GM18498 (cell line): Measurements from ENCODE around the gene TMEM98.
"Not testable (repeated sequence)": the region's sequence is repeated elsewhere in the genome, so short reads cannot be mapped to it uniquely, and the experiment has no call there.

Experiments used
- ATAC-seq: cut with Tn5 transposase; IDR thresholded peaks from one replicate; pipeline ENCODE4 v1.9.1; 2021; ENCODE audit warnings: mild to moderate bottlenecking, moderate library complexity; ENCODE audit not compliant: unreplicated experiment

Gene TMEM98

GRCh38 chr17:32941419-32942032 is 13.6 kb downstream of the TMEM98 start:
- no peak for ATAC-seq

- ATAC-seq, result no peak
These were observed 15.3 kb downstream of the TMEM98 start for GRCh38 chr17:32943206-32943605.

- no peak for ATAC-seq
These were observed 15.8 kb downstream of the TMEM98 start for GRCh38 chr17:32943647-32944191.

- no peak for ATAC-seq
These were observed 16.5 kb downstream of the TMEM98 start for GRCh38 chr17:32944248-32945020.

GRCh38 chr17:32946375-32947135 is 18.6 kb downstream of the TMEM98 start:
- ATAC-seq, result no peak

GRCh38 chr17:32947736-32948135 is 19.8 kb downstream of the TMEM98 start:
- ATAC-seq, result no peak

GRCh38 chr17:32949181-32949580 is 21.2 kb downstream of the TMEM98 start:
- no peak for ATAC-seq

DNA sequence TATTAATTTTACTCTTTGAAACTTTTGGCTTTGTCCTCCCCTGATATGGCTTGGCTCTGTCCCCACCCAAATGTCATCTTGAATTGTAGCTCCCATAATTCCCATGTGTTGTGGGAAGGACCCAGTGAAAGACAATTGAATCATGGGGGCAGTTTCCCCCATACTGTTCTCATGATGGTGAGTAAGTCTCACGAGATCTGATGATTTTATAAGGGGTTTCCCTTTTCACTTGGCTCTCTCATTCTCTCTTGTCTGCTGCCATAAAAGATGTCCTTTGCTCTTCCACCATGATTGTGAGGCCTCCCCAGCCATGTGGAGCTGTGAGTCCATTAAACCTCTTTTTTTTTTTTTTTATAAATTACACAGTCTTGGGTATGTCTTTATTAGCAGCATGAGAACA is 24.5 kb downstream of the TMEM98 start:
- not testable (repeated sequence) for ATAC-seq

GRCh38 chr17:32953045-32953444 is 25.1 kb downstream of the TMEM98 start:
- no peak for ATAC-seq

GRCh38 chr17:32953857-32954256 is 25.9 kb downstream of the TMEM98 start:
- ATAC-seq, result no peak

DNA sequence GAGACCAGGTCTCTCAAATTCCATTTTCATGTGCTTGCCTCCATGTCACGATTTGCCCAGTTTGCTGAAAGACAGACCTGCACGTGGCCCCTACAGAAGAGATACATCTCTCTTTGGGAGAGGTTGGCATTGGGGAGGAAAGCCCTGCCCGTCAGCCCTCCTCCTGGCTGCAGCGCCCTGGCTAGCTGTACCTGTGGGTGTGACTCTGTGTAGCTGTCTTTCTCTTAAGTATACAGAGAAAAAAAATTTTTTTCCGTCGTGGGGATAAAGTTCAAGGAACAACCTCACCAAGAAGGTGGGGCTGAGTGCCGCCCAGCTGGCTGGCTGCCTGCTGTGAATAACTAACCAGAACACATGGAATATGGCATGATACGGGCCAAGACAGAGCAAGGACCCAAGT is 26.5 kb downstream of the TMEM98 start:
- no peak for ATAC-seq

DNA sequence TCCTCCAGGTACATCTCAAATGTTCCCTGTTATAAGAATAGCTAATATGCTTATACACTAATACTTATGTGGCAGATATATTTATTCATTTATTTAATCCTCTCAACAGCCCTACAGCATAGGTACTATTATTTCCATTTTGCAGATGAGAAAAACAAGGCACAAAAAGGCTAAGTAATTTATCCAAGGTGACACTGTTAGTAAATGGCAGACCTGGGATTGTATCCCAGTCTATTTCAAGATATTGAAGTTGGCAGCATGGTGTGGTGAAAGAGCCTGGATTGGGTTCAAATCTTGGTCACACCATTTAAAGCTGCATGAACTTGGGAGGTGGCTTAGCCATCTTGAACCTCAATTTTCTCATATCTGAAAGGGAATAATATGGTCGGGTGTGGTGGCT is 27.2 kb downstream of the TMEM98 start:
- ATAC-seq, result no peak

DNA sequence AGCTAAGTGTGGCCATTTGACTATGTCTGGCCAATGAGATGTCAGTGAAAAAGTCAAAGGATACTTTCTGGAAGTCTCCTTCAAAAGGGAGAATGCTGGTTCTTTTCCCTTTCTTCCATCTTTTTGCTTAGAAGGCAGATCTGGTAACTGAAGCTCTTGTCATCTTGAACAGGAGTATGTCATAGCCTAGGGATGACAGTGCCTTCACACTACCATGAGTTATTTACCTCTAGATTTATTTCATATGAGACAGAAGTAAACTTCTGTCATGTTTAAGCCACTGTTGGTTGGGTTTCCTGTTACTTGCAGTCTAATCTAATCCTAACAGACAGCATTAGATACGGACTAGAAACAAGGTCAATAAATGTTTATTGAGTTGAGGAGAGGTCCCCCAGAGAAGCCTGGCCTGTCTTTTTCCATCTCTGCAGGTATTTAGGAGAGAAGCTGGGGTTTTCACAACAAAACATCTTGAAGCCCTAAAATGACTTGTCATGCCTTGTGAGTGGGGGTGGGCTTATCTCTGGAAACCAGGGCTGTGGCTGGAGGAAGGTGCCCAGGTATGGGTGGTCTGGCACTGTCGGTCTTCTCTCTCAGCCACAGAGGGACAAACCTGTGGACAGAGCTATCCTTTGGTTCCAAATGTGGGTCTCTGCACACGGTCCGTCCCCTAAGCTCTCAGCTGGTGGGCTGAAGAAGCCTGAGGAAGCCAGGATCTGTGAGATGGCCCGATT is 28.5 kb downstream of the TMEM98 start:
- ATAC-seq, result no peak

GRCh38 chr17:32958418-32958817 is 30.5 kb downstream of the TMEM98 start:
- ATAC-seq, result no peak

DNA sequence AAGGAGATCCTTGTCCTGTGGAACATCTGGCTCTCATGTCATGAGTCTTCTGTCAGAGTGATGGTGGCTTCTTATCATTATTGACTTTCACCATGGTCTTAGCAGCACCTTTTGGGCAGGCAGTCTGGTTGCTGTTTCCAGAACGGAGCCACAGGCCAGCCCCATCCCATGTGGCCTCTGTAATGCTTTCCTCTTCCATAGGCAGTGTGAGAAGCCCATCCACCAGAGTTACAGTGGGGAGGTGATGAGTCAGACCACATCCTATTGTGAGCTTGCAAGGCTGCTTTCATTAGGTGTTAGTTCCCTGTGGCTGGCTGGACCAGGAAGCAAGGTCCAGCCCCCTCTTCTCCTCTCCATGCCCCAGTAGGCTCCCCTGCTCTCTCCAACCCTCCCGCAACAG is 32.9 kb downstream of the TMEM98 start:
- ATAC-seq, result no peak

GRCh38 chr17:32962320-32962711 is 34.4 kb downstream of the TMEM98 start:
- ATAC-seq, result no peak

- ATAC-seq, result no peak
These were observed 36.6 kb downstream of the TMEM98 start for GRCh38 chr17:32964541-32964940.

DNA sequence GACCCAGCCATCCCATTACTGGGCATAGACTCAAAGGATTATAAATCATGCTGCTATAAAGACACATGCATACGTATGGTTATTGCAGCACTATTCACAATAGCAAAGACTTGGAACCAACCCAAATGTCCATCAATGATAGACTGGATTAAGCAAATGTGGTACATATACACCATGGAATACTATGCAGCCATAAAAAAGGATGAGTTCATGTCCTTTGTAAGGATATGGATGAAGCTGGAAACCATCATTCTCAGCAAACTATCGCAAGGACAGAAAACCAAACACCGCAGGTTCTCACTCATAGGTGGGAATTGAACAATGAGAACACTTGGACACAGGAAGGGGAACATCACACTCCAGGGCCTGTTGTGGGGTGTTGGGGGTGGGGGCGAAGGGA is 41.3 kb downstream of the TMEM98 start:
- not testable (repeated sequence) for ATAC-seq

GRCh38 chr17:32970281-32970680 is 42.3 kb downstream of the TMEM98 start:
- no peak for ATAC-seq

DNA sequence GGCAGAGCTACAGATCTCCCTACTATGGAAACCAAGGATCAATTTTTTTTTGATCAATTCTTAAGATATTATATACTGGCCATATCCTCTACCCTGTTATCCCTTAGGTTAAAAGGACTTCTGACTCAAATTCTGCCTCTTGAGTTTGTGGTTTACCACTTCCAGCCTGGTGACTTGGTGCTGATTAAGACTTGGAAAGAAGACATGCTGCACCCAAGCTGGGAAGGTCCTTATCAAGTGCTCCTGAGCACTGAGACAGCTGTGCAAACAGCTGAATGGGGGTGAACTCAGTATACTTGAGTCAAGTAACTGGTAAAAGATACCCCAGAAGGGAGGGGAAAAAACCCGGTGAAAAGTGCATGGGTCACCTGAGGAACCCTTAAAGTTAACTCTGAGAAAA is 43.2 kb downstream of the TMEM98 start:
- no peak for ATAC-seq

GRCh38 chr17:32976131-32976530 is 48.2 kb downstream of the TMEM98 start:
- no peak for ATAC-seq
